HCT116 (cell line): Measurements from ENCODE around the gene C3orf20. TPM values are rescaled to one million over a fixed set of nuclear protein-coding genes. Genes with fewer than 3 reads are reported as not detected.

Source experiments
- ATAC-seq: fragments of 200-7000 bp; cut with Tn5 transposase; 2 replicates; pipeline ENCODE4 v1.9.1; 2020; ENCODE audit warnings: mild to moderate bottlenecking, moderate library complexity
- BruUV-seq: library from RNA; stranded (reverse); fragments of 400-500 nt; replicated peaks from 2 replicates; lab custom pipeline; 2021; lab: Mats Ljungman, UMichigan
- CTCF ChIA-PET: fragments of 300-600 bp; sonication (Branson Sonifier 250); formaldehyde crosslinking; loops from one replicate; lab custom pipeline; 2021; ENCODE audit warnings: antibody characterized with exemption; lab: Charles Lee
- POLR2A ChIA-PET: fragments of 300-600, 350-600 bp; sonication (Branson Sonifier 250); formaldehyde crosslinking; loops from one replicate; lab custom pipeline; 2021; ENCODE audit warnings: antibody characterized with exemption; lab: Charles Lee
- RAD21 ChIA-PET, 2 experiments: fragments of 300-600 bp; sonication (Branson Sonifier 250); formaldehyde crosslinking; loops; one replicate each; lab custom pipeline; 2023; ENCODE audit warnings: low total read pairs in 2 of 2; ENCODE audit not compliant: uncharacterized antibody in 2 of 2, unreplicated experiment in 2 of 2, low non-redundant PET in 1 of 2; lab: Charles Lee
- DNase-seq: peaks from one replicate; pipeline ENCODE4 v3.0.0-alpha.2; 2010; ENCODE audit warnings: low read depth, low spot score
- H2AFZ ChIP-seq: fragments of 200-600 bp; shearing (Covaris generic), sonication (generic); 2 replicates; pipeline ENCODE4 v1.6.1; 2017; ENCODE audit warnings: low read depth, mixed run types, mixed read lengths, antibody characterized with exemption, low read length; ENCODE audit not compliant: poor library complexity, severe bottlenecking
- H3K27ac ChIP-seq: 2 replicates; pipeline ENCODE4 v1.5.1; 2012; ENCODE audit warnings: low read depth, low read length
- H3K27me3 ChIP-seq: fragments of 200-600 bp; sonication (generic); 2 replicates; pipeline ENCODE4 v1.6.1; 2016; ENCODE audit warnings: mixed run types, low read length, mixed read lengths; ENCODE audit not compliant: insufficient read depth
- H3K36me3 ChIP-seq, 2 experiments: fragments of 200-500 bp in 1 of 2; fragments of 200-600 bp in 1 of 2; sonication (Bioruptor generic) in 1 of 2; sonication (generic) in 1 of 2; 2 replicates each; pipeline versions ENCODE4 v1.5.1 to v1.6.1; 2014 to 2016; ENCODE audit warnings: low read length in 2 of 2, inconsistent platforms in 1 of 2, mixed read lengths in 1 of 2, mixed run types in 1 of 2; ENCODE audit not compliant: insufficient read depth in 2 of 2, control insufficient read depth in 1 of 2
- H3K4me1 ChIP-seq, 2 experiments: fragments of 200-600 bp in 1 of 2; sonication (generic) in 1 of 2; 2 replicates each; pipeline versions ENCODE4 v1.5.1 to v1.6.1; 2012 to 2017; ENCODE audit warnings: low read length in 2 of 2, inconsistent platforms in 1 of 2, mild to moderate bottlenecking in 1 of 2, mixed read lengths in 1 of 2, mixed run types in 1 of 2, moderate library complexity in 1 of 2; ENCODE audit not compliant: insufficient read depth in 2 of 2, control insufficient read depth in 1 of 2
- H3K4me2 ChIP-seq: fragments of 200-600 bp; sonication (generic); 2 replicates; pipeline ENCODE4 v1.6.1; 2017; ENCODE audit warnings: mixed run types, low read length, mixed read lengths
- H3K4me3 ChIP-seq, 2 experiments: fragments of 200-600 bp in 1 of 2; sonication (generic) in 1 of 2; replicated peaks in 1 of 2; 2 replicates each; pipeline ENCODE4 v1.5.1; 2011 to 2016; ENCODE audit warnings: low read length in 2 of 2, control low read depth in 1 of 2, low read depth in 1 of 2, mild to moderate bottlenecking in 1 of 2, mixed read lengths in 1 of 2, mixed run types in 1 of 2
- H3K79me2 ChIP-seq: fragments of 200-600 bp; sonication (generic); 2 replicates; pipeline ENCODE4 v1.6.1; 2017; ENCODE audit warnings: mild to moderate bottlenecking, mixed run types, low read length, moderate library complexity, mixed read lengths; ENCODE audit not compliant: insufficient read depth
- H3K9ac ChIP-seq: fragments of 200-600 bp; sonication (generic); 2 replicates; pipeline ENCODE4 v1.6.1; 2016; ENCODE audit warnings: low read length, mixed read lengths
- H3K9me2 ChIP-seq: fragments of 200-600 bp; sonication (generic), shearing (Covaris generic); 2 replicates; pipeline ENCODE4 v1.6.1; 2017; ENCODE audit warnings: mixed run types, mild to moderate bottlenecking, moderate library complexity; ENCODE audit not compliant: insufficient read depth
- H3K9me3 ChIP-seq, 2 experiments: fragments of 200-500 bp in 1 of 2; fragments of 200-600 bp in 1 of 2; sonication (Bioruptor generic) in 1 of 2; sonication (generic) in 1 of 2; 2 replicates each; pipeline ENCODE4 v1.6.1; 2014 to 2017; ENCODE audit warnings: low read length in 2 of 2, mixed read lengths in 2 of 2, inconsistent platforms in 1 of 2, low read depth in 1 of 2, mild to moderate bottlenecking in 1 of 2, mixed run types in 1 of 2, moderate library complexity in 1 of 2; ENCODE audit not compliant: control insufficient read depth in 1 of 2, insufficient read depth in 1 of 2
- H4K20me1 ChIP-seq: fragments of 200-600 bp; sonication (generic), shearing (Covaris generic); 2 replicates; pipeline ENCODE4 v1.6.1; 2017; ENCODE audit warnings: mixed run types, mild to moderate bottlenecking, moderate library complexity; ENCODE audit not compliant: insufficient read depth
- CBX3 ChIP-seq: IDR thresholded peaks from 2 replicates; pipeline ENCODE4 v1.6.1; 2012; ENCODE audit warnings: low read depth
- CEBPB ChIP-seq: IDR thresholded peaks from 2 replicates; pipeline ENCODE4 v1.6.1; 2012; ENCODE audit warnings: low read depth
- EZH2 ChIP-seq: fragments of 200-600 bp; sonication (generic); IDR thresholded peaks from 2 replicates; pipeline ENCODE4 v1.6.1; 2017; ENCODE audit warnings: antibody characterized with exemption, mixed run types
- POLR2AphosphoS5 ChIP-seq: IDR thresholded peaks from 2 replicates; pipeline ENCODE4 v1.6.1; 2011; ENCODE audit warnings: mild to moderate bottlenecking, low read depth, low read length, moderate library complexity
- ZNF274 ChIP-seq: fragments of 200-500 bp; sonication (Bioruptor generic); IDR thresholded peaks from 2 replicates; pipeline ENCODE4 v1.6.1; 2014; ENCODE audit warnings: mild to moderate bottlenecking, low read depth, low read length, inconsistent platforms
- intact Hi-C: fragments of 100-400 bp; cut with micrococcal nuclease; formaldehyde crosslinking; loops from 2 replicates; pipeline ENCODE4 v1.10.0; 2022
- total RNA-seq: library from RNA; stranded (reverse); gene quantifications from one replicate; pipeline ENCODE4 v1.2.1, GENCODE V29; 2021; ENCODE audit not compliant: unreplicated experiment
- TF ChIP-seq, protein P1 (sequence below), 3 experiments: fragments of 200-600 bp in 1 of 3; sonication (generic) in 1 of 3; IDR thresholded peaks in 2 of 3; conservative IDR thresholded peaks in 1 of 3; 2 replicates each; pipeline ENCODE4 v1.5.1; 2012 to 2017; ENCODE audit warnings: low read depth in 2 of 3, low read length in 2 of 3, antibody characterized with exemption in 1 of 3, borderline replicate concordance in 1 of 3, control low read depth in 1 of 3, mild to moderate bottlenecking in 1 of 3, mixed read lengths in 1 of 3, mixed run types in 1 of 3, moderate library complexity in 1 of 3; ENCODE audit not compliant: insufficient read depth in 1 of 3
- TF ChIP-seq, protein P2 (sequence below): IDR thresholded peaks from 2 replicates; pipeline ENCODE4 v1.6.1; 2012
- TF ChIP-seq, protein P3 (sequence below): IDR thresholded peaks from 2 replicates; pipeline ENCODE4 v1.6.1; 2011; ENCODE audit warnings: mild to moderate bottlenecking, low read length, moderate library complexity; ENCODE audit not compliant: insufficient replicate concordance; ENCODE audit errors: extremely low read depth
- TF ChIP-seq, protein P4 (sequence below): IDR thresholded peaks from 2 replicates; pipeline ENCODE4 v1.6.1; 2012; ENCODE audit warnings: low read depth

The C3orf20 gene
- total RNA-seq, 1 experiment from 2014 or later = 0.20 TPM

DNA sequence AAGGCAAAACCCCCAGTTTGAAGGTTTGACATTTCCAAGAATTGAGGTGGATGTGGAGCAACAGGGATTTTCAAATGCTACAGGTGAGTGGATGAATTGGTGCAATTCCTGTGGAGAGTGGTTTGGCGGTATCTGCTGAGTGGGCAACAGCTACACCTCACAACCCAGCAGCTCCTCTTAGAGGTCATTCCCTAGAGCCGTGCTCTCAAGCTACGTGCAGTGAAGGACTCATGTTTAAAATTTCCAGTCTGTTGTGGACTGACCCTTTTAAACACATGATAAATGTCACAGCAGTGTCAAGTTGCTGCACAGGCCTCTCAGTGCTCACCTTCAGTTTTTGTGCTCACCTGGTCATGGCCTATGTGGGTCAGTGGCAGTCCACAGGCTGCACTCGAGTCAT lies 9.5 kb downstream of the C3orf20 start:
- Histone ChIP-seq H3K4me1 (no peaks in the 10 kb centered on the region), H4K20me1 (no peaks in the 10 kb centered on the region), H3K9me2 (no peaks in the 10 kb centered on the region), H3K9ac (no peak overlapping the region), H3K9me3 (peaks cover 0 to 10% of the 10 kb centered on the region in 2 experiments; a peak in 1 of 4 replicates), H3K27ac (no peak overlapping the region), H2AFZ (no peak overlapping the region), H3K4me2 (no peak overlapping the region), H3K36me3 (no peaks in the 10 kb centered on the region), H3K4me3 (no peak overlapping the region), H3K27me3 (no peaks in the 10 kb centered on the region), H3K79me2 (no peaks in the 10 kb centered on the region)
- no peak for ATAC-seq
- DNase-seq = no peak
- ChIA-PET RAD21 (no interaction called here), CTCF (interaction anchor here (1.1 kb wide), 1 partner anchor 10 kb away, joined by 3 read pairs; no protein-coding TSS in a partner anchor), POLR2A (no interaction called here)
- BruUV-seq = no TSS peak
- TF ChIP-seq CEBPB (no peak), ZNF274 (no peak), EZH2 (no peak), CBX3 (no peak), POLR2AphosphoS5 (no peak)
- TF ChIP-seq, protein P1, sequence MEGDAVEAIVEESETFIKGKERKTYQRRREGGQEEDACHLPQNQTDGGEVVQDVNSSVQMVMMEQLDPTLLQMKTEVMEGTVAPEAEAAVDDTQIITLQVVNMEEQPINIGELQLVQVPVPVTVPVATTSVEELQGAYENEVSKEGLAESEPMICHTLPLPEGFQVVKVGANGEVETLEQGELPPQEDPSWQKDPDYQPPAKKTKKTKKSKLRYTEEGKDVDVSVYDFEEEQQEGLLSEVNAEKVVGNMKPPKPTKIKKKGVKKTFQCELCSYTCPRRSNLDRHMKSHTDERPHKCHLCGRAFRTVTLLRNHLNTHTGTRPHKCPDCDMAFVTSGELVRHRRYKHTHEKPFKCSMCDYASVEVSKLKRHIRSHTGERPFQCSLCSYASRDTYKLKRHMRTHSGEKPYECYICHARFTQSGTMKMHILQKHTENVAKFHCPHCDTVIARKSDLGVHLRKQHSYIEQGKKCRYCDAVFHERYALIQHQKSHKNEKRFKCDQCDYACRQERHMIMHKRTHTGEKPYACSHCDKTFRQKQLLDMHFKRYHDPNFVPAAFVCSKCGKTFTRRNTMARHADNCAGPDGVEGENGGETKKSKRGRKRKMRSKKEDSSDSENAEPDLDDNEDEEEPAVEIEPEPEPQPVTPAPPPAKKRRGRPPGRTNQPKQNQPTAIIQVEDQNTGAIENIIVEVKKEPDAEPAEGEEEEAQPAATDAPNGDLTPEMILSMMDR (IDR thresholded peaks at IDR 0.05 in 2 of 3, conservative IDR thresholded peaks at IDR 0.05 in 1 of 3; ENCODE audit: borderline replicate concordance in 1 of 3, insufficient read depth in 1 of 3, low read depth in 2 of 3, low read length in 2 of 3) = no peak
- TF ChIP-seq, protein P2, sequence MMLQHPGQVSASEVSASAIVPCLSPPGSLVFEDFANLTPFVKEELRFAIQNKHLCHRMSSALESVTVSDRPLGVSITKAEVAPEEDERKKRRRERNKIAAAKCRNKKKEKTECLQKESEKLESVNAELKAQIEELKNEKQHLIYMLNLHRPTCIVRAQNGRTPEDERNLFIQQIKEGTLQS = no peak
- TF ChIP-seq, protein P3, sequence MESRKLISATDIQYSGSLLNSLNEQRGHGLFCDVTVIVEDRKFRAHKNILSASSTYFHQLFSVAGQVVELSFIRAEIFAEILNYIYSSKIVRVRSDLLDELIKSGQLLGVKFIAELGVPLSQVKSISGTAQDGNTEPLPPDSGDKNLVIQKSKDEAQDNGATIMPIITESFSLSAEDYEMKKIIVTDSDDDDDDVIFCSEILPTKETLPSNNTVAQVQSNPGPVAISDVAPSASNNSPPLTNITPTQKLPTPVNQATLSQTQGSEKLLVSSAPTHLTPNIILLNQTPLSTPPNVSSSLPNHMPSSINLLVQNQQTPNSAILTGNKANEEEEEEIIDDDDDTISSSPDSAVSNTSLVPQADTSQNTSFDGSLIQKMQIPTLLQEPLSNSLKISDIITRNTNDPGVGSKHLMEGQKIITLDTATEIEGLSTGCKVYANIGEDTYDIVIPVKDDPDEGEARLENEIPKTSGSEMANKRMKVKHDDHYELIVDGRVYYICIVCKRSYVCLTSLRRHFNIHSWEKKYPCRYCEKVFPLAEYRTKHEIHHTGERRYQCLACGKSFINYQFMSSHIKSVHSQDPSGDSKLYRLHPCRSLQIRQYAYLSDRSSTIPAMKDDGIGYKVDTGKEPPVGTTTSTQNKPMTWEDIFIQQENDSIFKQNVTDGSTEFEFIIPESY = no peak
- TF ChIP-seq, protein P4, sequence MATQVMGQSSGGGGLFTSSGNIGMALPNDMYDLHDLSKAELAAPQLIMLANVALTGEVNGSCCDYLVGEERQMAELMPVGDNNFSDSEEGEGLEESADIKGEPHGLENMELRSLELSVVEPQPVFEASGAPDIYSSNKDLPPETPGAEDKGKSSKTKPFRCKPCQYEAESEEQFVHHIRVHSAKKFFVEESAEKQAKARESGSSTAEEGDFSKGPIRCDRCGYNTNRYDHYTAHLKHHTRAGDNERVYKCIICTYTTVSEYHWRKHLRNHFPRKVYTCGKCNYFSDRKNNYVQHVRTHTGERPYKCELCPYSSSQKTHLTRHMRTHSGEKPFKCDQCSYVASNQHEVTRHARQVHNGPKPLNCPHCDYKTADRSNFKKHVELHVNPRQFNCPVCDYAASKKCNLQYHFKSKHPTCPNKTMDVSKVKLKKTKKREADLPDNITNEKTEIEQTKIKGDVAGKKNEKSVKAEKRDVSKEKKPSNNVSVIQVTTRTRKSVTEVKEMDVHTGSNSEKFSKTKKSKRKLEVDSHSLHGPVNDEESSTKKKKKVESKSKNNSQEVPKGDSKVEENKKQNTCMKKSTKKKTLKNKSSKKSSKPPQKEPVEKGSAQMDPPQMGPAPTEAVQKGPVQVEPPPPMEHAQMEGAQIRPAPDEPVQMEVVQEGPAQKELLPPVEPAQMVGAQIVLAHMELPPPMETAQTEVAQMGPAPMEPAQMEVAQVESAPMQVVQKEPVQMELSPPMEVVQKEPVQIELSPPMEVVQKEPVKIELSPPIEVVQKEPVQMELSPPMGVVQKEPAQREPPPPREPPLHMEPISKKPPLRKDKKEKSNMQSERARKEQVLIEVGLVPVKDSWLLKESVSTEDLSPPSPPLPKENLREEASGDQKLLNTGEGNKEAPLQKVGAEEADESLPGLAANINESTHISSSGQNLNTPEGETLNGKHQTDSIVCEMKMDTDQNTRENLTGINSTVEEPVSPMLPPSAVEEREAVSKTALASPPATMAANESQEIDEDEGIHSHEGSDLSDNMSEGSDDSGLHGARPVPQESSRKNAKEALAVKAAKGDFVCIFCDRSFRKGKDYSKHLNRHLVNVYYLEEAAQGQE = no peak
- intact Hi-C loops = no loop called here
